Cardiac fibroblast (primary cell): ENCODE results near the gene MRPL41.

Experiments used
- DNase-seq, 2 donors: peaks; one replicate each; pipeline versions ENCODE4 v3.0.0 to v3.0.0-alpha.2; 2010; ENCODE audit warnings: low read depth in 2 of 2
- H3K4me3 ChIP-seq, 2 donors: replicated peaks in 1 of 2; 1 replicate in 1 of 2; 2 replicates in 1 of 2; pipeline ENCODE4 v1.5.1; 2011; ENCODE audit warnings: low read depth in 2 of 2, low read length in 2 of 2, mild to moderate bottlenecking in 2 of 2, moderate library complexity in 1 of 2
- TF ChIP-seq, protein P1 (sequence below): IDR thresholded peaks from one replicate; pipeline ENCODE4 v1.5.1; 2011; ENCODE audit warnings: low read depth, mild to moderate bottlenecking, low read length, inconsistent platforms

Gene MRPL41

DNA sequence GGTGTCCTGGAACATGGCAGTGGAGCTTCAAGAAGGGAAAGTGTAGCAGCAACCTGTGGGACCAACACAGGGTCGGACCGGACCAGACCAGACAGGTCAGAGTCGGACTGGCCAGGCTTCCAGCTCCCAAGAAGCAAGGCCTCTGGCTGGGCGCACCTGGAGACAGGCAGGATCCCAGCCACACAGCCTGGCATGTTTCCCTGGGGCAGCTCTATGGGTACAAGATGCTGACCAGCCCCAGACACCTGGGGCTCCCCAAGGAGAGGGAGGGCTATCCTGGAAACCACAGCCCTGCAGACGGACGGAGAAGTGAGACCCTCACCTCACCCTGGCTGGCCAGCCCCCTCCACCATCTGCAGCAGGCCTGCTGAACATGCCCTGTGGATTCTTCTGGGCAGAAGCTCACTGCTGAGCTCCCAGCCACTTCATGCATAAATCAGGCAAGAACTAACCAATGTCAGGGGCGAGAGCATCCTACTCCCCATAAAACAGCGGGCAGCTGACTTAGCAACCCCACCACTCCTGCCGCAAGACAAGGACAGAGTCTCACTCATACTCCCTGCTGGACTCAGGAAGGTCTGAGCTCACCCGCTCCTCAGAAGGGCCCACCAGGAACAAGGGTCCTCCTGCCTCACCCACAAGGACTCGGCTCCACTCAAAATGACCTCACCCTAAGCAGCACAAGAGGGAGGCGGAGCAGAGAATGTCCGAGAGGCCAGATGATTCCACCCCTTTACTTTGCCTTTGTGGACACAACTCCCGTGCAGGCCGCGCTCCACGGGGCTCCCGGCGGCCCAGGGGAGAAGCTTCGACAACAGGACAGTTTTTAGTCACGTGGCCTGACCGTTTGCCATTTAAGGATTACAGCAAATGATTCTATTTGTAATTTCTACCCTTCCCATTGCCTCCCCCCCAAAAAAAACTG lies 29.9 kb downstream of the MRPL41 start:
- TF ChIP-seq, protein P1, sequence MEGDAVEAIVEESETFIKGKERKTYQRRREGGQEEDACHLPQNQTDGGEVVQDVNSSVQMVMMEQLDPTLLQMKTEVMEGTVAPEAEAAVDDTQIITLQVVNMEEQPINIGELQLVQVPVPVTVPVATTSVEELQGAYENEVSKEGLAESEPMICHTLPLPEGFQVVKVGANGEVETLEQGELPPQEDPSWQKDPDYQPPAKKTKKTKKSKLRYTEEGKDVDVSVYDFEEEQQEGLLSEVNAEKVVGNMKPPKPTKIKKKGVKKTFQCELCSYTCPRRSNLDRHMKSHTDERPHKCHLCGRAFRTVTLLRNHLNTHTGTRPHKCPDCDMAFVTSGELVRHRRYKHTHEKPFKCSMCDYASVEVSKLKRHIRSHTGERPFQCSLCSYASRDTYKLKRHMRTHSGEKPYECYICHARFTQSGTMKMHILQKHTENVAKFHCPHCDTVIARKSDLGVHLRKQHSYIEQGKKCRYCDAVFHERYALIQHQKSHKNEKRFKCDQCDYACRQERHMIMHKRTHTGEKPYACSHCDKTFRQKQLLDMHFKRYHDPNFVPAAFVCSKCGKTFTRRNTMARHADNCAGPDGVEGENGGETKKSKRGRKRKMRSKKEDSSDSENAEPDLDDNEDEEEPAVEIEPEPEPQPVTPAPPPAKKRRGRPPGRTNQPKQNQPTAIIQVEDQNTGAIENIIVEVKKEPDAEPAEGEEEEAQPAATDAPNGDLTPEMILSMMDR, result no peak
- DNase-seq, result no peak

DNA sequence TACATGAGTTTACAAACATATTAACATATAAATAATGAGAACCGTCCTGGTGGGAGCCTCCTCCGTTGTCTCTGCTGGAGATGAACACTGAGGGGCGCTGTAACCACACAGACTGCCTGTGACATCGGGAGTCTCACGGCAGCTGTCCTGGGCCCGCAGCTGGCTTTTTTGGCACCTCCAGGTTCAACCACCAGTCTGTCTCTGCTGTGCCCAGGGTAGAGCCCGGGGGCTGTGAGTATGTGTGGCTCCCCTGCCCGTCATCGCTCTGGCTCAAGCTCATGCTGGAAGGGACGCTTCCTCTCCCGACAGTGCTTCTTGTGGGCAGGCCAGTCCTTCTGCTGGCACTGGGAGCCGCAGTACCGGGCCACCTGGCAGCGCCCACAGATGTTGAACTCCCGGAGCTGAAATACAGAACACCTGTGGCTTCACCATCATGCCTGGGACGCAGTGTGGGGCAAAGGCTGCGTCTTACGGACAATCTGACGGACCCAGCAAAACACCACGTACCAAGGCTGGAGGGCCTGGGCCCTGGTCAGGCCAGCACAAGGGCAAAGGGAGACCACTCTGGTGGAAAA lies 30.7 kb downstream of the MRPL41 start:
- TF ChIP-seq, protein P1, result peak; percentile 29
- peak; percentile 12 to 25 for DNase-seq
- no peak overlapping the region for H3K4me3 ChIP-seq

More for the DNA sequence above, 29.9 kb downstream of the MRPL41 start:
- no peak overlapping the region for H3K4me3 ChIP-seq

DNA sequence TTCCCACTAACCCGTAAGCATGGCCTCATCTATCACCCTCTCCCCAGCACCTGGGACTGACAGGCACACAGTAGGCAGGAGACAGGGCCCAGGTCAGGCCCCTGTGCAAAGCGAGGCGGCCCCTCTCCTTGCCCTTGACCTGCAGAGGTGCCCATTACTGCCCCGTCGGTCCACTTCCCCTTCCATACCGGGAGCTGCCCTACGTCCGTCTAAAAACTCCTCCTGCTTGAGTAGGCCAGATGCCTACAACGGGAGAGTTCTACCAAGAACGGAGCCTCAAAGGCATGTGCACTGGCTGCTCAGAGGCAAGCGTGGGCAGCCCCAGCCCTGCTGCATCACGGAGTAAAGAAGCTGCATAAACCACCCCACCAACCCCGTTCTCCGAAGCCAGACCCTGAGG lies 31.7 kb downstream of the MRPL41 start:
- TF ChIP-seq, protein P1, result no peak
- no peak overlapping the region for H3K4me3 ChIP-seq
- DNase-seq, result no peak

DNA sequence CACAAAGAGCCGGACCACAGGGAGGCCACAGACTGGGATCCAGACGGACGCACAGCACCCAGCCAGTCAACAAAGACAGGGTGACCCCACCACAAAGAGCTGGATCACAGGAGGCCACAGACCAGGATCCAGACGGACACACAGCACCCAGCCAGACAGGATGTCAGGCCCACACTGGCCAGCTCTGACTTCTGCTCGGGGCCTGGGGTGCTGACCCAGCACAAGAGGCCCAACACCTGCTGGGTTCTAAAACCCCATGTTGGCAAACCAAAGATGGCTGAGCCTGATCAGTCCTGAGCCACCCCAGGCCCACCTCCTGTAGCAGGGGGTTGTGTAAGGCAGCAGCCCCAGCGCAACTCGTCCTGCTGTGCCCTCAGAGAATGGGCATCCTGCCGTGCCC lies 32.3 kb downstream of the MRPL41 start:
- no peak overlapping the region for H3K4me3 ChIP-seq
- TF ChIP-seq, protein P1, result no peak
- DNase-seq, result no peak

DNA sequence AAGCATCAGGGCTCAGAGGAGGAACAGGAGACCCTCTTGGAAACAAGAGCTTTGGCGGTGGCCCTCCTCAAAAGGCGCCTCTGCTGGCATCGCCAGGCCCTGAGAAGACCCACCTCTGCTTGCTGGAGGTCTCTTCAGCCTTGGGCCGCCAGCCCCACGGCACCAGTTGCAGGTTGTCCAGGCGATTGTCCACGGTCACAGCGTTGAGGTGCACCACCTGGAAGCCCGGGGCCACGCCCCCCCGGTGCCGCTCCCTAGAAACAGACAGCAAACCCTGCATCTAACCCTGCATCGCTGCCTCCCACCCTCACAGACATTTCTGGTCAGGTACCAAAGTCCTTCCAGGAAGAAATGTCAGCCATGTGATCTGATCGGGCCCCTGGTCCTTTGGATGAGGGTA lies 35.2 kb downstream of the MRPL41 start:
- DNase-seq, result no peak
- TF ChIP-seq, protein P1, result no peak
- H3K4me3 ChIP-seq, result no peak overlapping the region

DNA sequence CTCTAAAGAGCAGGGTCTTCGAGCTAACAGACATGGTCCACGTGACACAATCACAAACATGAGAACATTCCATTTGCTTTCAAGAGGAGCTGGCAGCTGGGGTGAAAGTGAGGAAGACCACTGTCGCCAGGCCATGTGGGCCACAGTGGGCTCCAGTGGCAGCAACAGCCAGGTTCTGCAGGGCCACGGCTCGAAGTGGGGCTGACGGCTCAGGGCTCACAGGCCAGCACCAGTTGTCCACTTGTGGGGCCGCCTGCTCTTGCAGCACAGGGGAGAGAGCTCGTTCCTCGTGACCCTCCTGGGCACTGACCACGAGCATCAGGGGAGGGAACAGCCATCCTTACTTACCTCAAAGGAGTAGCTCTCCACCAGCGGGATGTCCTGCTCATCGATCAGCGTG lies 36.6 kb downstream of the MRPL41 start:
- no peak overlapping the region for H3K4me3 ChIP-seq
- DNase-seq, result no peak
- TF ChIP-seq, protein P1, result no peak
